ENCODE data around the gene KIF11. TPM values are rescaled to one million over a fixed set of nuclear protein-coding genes. Genes with fewer than 3 reads are reported as not detected.
"Not testable (repeated sequence)": the region's sequence is repeated elsewhere in the genome, so short reads cannot be mapped to it uniquely, and the experiment has no call there.

The KIF11 gene
- total RNA-seq, 4 donors from 2014 or later = 0.33 to 0.80 (median 0.40) TPM

- Histone ChIP-seq H3K36me3 (peaks cover 0 to 26% (median 0%) of the 10 kb centered on the region in 4 donors), H3K9me3 (no peaks in the 10 kb centered on the region), H3K27ac (replicated peaks in 1 of 4) (no peak overlapping the region), H3K4me1 (peaks cover 15 to 29% (median 27%) of the 10 kb centered on the region in 4 donors), H3K27me3 (no peaks in the 10 kb centered on the region), H3K4me3 (no peak overlapping the region)
- DNase-seq (ENCODE audit: extremely low spot score) = no peak
- no peak for TF ChIP-seq CTCF (IDR thresholded peaks at IDR 0.05)
- no peak for TF ChIP-seq POLR2AphosphoS5 (IDR thresholded peaks at IDR 0.05)
- WGBS = 93% methylated on average over 4 of the region's 4 CpGs
- intact Hi-C loops (cut with DNase I) = no loop called here
Measured at GRCh38 chr10:92567952-92568600, 24.9 kb upstream of the KIF11 start.

GRCh38 chr10:92569071-92569470, 23.9 kb upstream of the KIF11 start:
- no peak for DNase-seq (ENCODE audit: extremely low spot score)
- H3K36me3 ChIP-seq = peaks cover 0 to 26% (median 0%) of the 10 kb centered on the region in 4 donors
- no peak overlapping the region for H3K27ac ChIP-seq (replicated peaks in 1 of 4)
- H3K4me3 ChIP-seq = no peak overlapping the region
- H3K27me3 ChIP-seq = no peaks in the 10 kb centered on the region
- peaks cover 15 to 30% (median 28%) of the 10 kb centered on the region in 4 donors for H3K4me1 ChIP-seq
- intact Hi-C loops (cut with DNase I) = no loop called here
- H3K9me3 ChIP-seq = no peaks in the 10 kb centered on the region
- 71% methylated on average over 2 of the region's 2 CpGs for WGBS
- TF ChIP-seq POLR2A (IDR thresholded peaks at IDR 0.05; ENCODE audit: low read depth) = no peak

- not testable (repeated sequence) for H3K4me3 ChIP-seq; H3K27ac ChIP-seq (replicated peaks in 1 of 4); H3K27me3 ChIP-seq; H3K9me3 ChIP-seq; DNase-seq (ENCODE audit: extremely low spot score)
- peaks cover 16 to 32% (median 29%) of the 10 kb centered on the region in 4 donors for H3K4me1 ChIP-seq
- intact Hi-C loops (cut with DNase I) = loop anchor here (10.0 kb wide), 1 partner anchor 315 kb away; no protein-coding TSS in a partner anchor
- 92% methylated on average over 5 of the region's 5 CpGs for WGBS
- H3K36me3 ChIP-seq = peaks cover 0 to 26% (median 0%) of the 10 kb centered on the region in 4 donors
Measured at GRCh38 chr10:92569663-92570062, 23.3 kb upstream of the KIF11 start.

GRCh38 chr10:92571649-92572048, 21.3 kb upstream of the KIF11 start:
- no peak for DNase-seq (ENCODE audit: extremely low spot score)
- intact Hi-C loops (cut with DNase I) = loop anchor here (10.0 kb wide), 1 partner anchor 313 kb away; no protein-coding TSS in a partner anchor
- Histone ChIP-seq H3K9me3 (no peaks in the 10 kb centered on the region), H3K27me3 (no peaks in the 10 kb centered on the region), H3K4me3 (no peak overlapping the region), H3K4me1 (peaks cover 21 to 37% (median 34%) of the 10 kb centered on the region in 4 donors), H3K36me3 (peaks cover 0 to 26% (median 0%) of the 10 kb centered on the region in 4 donors), H3K27ac (replicated peaks in 1 of 4) (no peak overlapping the region)
- no peak for TF ChIP-seq POLR2AphosphoS5 (IDR thresholded peaks at IDR 0.05)
- TF ChIP-seq CTCF (IDR thresholded peaks at IDR 0.05) = no peak
- no peak for TF ChIP-seq EP300 (IDR thresholded peaks at IDR 0.05)
- no peak for TF ChIP-seq POLR2A (IDR thresholded peaks at IDR 0.05; ENCODE audit: low read depth)
- 39% methylated on average over 2 of the region's 2 CpGs for WGBS

- Histone ChIP-seq H3K27ac (replicated peaks in 1 of 4) (peak overlapping the region; percentile 86 to 95 (median 94)), H3K4me3 (peak overlapping the region; percentile 71 to 97 (median 86)), H3K27me3 (no peaks in the 10 kb centered on the region), H3K4me1 (peaks cover 21 to 37% (median 34%) of the 10 kb centered on the region in 4 donors), H3K9me3 (no peaks in the 10 kb centered on the region), H3K36me3 (peaks cover 0 to 22% (median 0%) of the 10 kb centered on the region in 4 donors)
- TF ChIP-seq POLR2A (IDR thresholded peaks at IDR 0.05; ENCODE audit: low read depth) = no peak
- no peak for TF ChIP-seq POLR2AphosphoS5 (IDR thresholded peaks at IDR 0.05)
- no peak for TF ChIP-seq EP300 (IDR thresholded peaks at IDR 0.05)
- no peak for TF ChIP-seq CTCF (IDR thresholded peaks at IDR 0.05)
- 60% methylated on average over 8 of the region's 8 CpGs for WGBS
- intact Hi-C loops (cut with DNase I) = loop anchor here (10.0 kb wide), 1 partner anchor 312 kb away; no protein-coding TSS in a partner anchor
- no peak for DNase-seq (ENCODE audit: extremely low spot score)
Measured at GRCh38 chr10:92572362-92573090, 20.4 kb upstream of the KIF11 start.
